ENCODE results near the gene RNF220. TPM values are rescaled to one million over a fixed set of nuclear protein-coding genes. Genes with fewer than 3 reads are reported as not detected.

RNF220 gene
- total RNA-seq, 2 donors from 2014 or later, result 54.8 to 88.7 TPM

Other genes with a start within 250 kb of the RNF220 start
- 10 to 100 TPM; 41.1 to 41.4 TPM for gene DMAP1, start 191.8 kb upstream of the RNF220 start, total RNA-seq
- 10 to 100 TPM; 30.7 to 41.8 TPM for gene ERI3, start 50.0 kb upstream of the RNF220 start, total RNA-seq